ENCODE results near the gene HES3. TPM values are rescaled to one million over a fixed set of nuclear protein-coding genes. Genes with fewer than 3 reads are reported as not detected.

The HES3 gene
- polyA plus RNA-seq, 1 of the 3 experiments (the other 2 are of a cell fraction): not detected

GRCh38 chr1:6288665-6289064, 44.7 kb downstream of the HES3 start:
- ChIA-PET CTCF (interaction anchor here (1.1 kb wide), 1 partner anchor 42 kb away, joined by 6 read pairs; no protein-coding TSS in a partner anchor), POLR2A (no interaction called here)
- Histone ChIP-seq H3K27ac (ENCODE audit: low read depth in 2 of 2, low read length in 1 of 2) (no peak overlapping the region), H3K9me3 (no peaks in the 10 kb centered on the region), H3K36me3 (replicated peaks in 1 of 2; ENCODE audit: control insufficient read depth in 1 of 2, insufficient read depth in 2 of 2, low read length in 1 of 2) (peaks cover 0 to 18% of the 10 kb centered on the region in 2 experiments), H4K20me1 (ENCODE audit: insufficient read depth) (no peaks in the 10 kb centered on the region), H3K4me3 (ENCODE audit: low read depth in 2 of 2, low read length in 1 of 2) (no peak overlapping the region), H3K4me2 (no peak overlapping the region), H2AFZ (ENCODE audit: low read depth) (no peak overlapping the region), H3F3A (replicated peaks; ENCODE audit: insufficient read depth) (no peaks in the 10 kb centered on the region), H3K9me2 (no peaks in the 10 kb centered on the region), H3K79me2 (ENCODE audit: insufficient read depth) (no peaks in the 10 kb centered on the region), H3K9ac (no peak overlapping the region), H3K4me1 (ENCODE audit: control insufficient read depth in 1 of 2, insufficient read depth in 2 of 2, low read depth in 1 of 2, low read length in 1 of 2) (no peaks in the 10 kb centered on the region), H3K27me3 (ENCODE audit: insufficient read depth) (no peaks in the 10 kb centered on the region)
- DNase-seq: no peak
- 96% methylated on average over 7 of the region's 10 CpGs for WGBS (ENCODE audit: low lambda C conversion rate)
- TF ChIP-seq NRF1 (IDR thresholded peaks at IDR 0.05; ENCODE audit: low read depth, low read length) (no peak), SIN3A (IDR thresholded peaks at IDR 0.05; ENCODE audit: borderline replicate concordance, low read depth, low read length) (no peak), JUND (IDR thresholded peaks at IDR 0.05) (no peak), RFX5 (IDR thresholded peaks at IDR 0.05; ENCODE audit: low read length) (no peak), REST (IDR thresholded peaks at IDR 0.05; ENCODE audit: low read depth, low read length) (no peak), EZH2phosphoT487 (IDR thresholded peaks at IDR 0.05; ENCODE audit: borderline replicate concordance, low read depth) (no peak)

GRCh38 chr1:6292102-6292501, 48.1 kb downstream of the HES3 start:
- ChIA-PET CTCF (no interaction called here), POLR2A (no interaction called here)
- no peak overlapping the region for H3K9ac ChIP-seq

More at GRCh38 chr1:6292102-6292501, 48.1 kb downstream of the HES3 start:
- Histone ChIP-seq H3K79me2 (ENCODE audit: insufficient read depth) (no peaks in the 10 kb centered on the region), H3K9me3 (no peaks in the 10 kb centered on the region), H3K27me3 (ENCODE audit: insufficient read depth) (no peaks in the 10 kb centered on the region), H3K4me3 (ENCODE audit: low read depth in 2 of 2, low read length in 1 of 2) (no peak overlapping the region), H3K4me2 (no peak overlapping the region), H3K27ac (ENCODE audit: low read depth in 2 of 2, low read length in 1 of 2) (no peak overlapping the region), H3K4me1 (ENCODE audit: control insufficient read depth in 1 of 2, insufficient read depth in 2 of 2, low read depth in 1 of 2, low read length in 1 of 2) (no peaks in the 10 kb centered on the region), H3K9me2 (no peaks in the 10 kb centered on the region), H2AFZ (ENCODE audit: low read depth) (no peak overlapping the region), H4K20me1 (ENCODE audit: insufficient read depth) (no peaks in the 10 kb centered on the region), H3K36me3 (replicated peaks in 1 of 2; ENCODE audit: control insufficient read depth in 1 of 2, insufficient read depth in 2 of 2, low read length in 1 of 2) (peaks cover 0 to 24% of the 10 kb centered on the region in 2 experiments), H3F3A (replicated peaks; ENCODE audit: insufficient read depth) (no peaks in the 10 kb centered on the region)
- 96% methylated on average over 3 of the region's 10 CpGs for WGBS (ENCODE audit: low lambda C conversion rate)
- no peak for DNase-seq
- TF ChIP-seq SMC3 (IDR thresholded peaks at IDR 0.05; ENCODE audit: low read depth, low read length): no peak
- TF ChIP-seq MXI1 (IDR thresholded peaks at IDR 0.05; ENCODE audit: low read depth, low read length): no peak
- no peak for TF ChIP-seq GABPA (IDR thresholded peaks at IDR 0.05; ENCODE audit: low read depth)
- no peak for TF ChIP-seq FOXJ3 (CRISPR knock-in tag; IDR thresholded peaks at IDR 0.05)
- TF ChIP-seq EZH2phosphoT487 (IDR thresholded peaks at IDR 0.05; ENCODE audit: borderline replicate concordance, low read depth): no peak
- no peak for TF ChIP-seq PBX3 (IDR thresholded peaks at IDR 0.05)
- TF ChIP-seq ZBTB33 (IDR thresholded peaks at IDR 0.05; ENCODE audit: borderline replicate concordance, low read depth): no peak
- no peak for TF ChIP-seq NRF1 (IDR thresholded peaks at IDR 0.05; ENCODE audit: low read depth, low read length)
- no peak for TF ChIP-seq RFX5 (IDR thresholded peaks at IDR 0.05; ENCODE audit: low read length)
- TF ChIP-seq TCF12 (IDR thresholded peaks at IDR 0.05): no peak
- no peak for TF ChIP-seq USF2 (IDR thresholded peaks at IDR 0.05; ENCODE audit: borderline replicate concordance, low read depth, low read length)
- no peak for TF ChIP-seq MEF2A (IDR thresholded peaks at IDR 0.05; ENCODE audit: borderline replicate concordance, low read depth)
- no peak for TF ChIP-seq RXRA (IDR thresholded peaks at IDR 0.05; ENCODE audit: borderline replicate concordance, low read depth)
